ENCODE data around the gene HEPHL1.

DNA sequence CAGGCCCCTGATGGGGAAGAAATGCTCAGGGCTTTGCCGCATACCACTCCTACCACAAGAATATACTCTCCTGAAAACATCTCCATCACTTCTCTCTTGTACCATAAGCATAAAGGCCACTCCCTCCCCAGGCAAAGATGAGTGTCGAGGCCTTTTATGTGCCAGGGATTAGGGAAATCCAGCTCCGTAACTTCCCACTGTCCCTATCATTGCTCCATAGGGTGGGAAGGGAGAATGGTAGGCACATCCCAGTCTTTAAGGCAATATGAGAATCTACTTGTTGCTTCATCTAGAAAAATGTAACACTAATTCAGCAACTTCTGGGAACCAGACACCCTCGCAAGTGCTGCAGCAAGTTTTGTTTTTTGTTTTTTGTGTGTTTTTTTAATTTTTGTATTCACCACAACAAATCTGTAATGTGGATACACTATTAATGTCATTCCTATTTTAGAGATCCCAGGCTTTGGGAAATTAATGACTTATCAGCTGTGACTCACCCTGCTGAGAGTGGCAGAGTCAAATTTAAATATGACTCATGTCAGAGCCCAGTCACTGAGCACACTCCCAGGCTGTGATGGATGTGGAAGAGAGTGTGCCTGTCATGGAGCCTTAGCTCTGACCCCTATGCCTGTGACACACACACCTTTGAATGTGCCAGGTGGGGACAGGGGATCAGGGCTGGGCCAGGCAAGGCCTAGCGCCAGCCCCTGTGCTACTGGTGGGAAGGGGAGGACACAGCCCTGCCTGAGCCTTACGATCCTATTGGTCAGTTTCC is 130.9 kb downstream of the HEPHL1 start:
- no peak for TF ChIP-seq POLR2AphosphoS5 (IDR thresholded peaks at IDR 0.05; ENCODE audit: low read depth)
- TF ChIP-seq, protein P1, sequence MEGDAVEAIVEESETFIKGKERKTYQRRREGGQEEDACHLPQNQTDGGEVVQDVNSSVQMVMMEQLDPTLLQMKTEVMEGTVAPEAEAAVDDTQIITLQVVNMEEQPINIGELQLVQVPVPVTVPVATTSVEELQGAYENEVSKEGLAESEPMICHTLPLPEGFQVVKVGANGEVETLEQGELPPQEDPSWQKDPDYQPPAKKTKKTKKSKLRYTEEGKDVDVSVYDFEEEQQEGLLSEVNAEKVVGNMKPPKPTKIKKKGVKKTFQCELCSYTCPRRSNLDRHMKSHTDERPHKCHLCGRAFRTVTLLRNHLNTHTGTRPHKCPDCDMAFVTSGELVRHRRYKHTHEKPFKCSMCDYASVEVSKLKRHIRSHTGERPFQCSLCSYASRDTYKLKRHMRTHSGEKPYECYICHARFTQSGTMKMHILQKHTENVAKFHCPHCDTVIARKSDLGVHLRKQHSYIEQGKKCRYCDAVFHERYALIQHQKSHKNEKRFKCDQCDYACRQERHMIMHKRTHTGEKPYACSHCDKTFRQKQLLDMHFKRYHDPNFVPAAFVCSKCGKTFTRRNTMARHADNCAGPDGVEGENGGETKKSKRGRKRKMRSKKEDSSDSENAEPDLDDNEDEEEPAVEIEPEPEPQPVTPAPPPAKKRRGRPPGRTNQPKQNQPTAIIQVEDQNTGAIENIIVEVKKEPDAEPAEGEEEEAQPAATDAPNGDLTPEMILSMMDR (IDR thresholded peaks at IDR 0.05; ENCODE audit: insufficient read depth, low read length) = no peak
- TF ChIP-seq, protein P2, sequence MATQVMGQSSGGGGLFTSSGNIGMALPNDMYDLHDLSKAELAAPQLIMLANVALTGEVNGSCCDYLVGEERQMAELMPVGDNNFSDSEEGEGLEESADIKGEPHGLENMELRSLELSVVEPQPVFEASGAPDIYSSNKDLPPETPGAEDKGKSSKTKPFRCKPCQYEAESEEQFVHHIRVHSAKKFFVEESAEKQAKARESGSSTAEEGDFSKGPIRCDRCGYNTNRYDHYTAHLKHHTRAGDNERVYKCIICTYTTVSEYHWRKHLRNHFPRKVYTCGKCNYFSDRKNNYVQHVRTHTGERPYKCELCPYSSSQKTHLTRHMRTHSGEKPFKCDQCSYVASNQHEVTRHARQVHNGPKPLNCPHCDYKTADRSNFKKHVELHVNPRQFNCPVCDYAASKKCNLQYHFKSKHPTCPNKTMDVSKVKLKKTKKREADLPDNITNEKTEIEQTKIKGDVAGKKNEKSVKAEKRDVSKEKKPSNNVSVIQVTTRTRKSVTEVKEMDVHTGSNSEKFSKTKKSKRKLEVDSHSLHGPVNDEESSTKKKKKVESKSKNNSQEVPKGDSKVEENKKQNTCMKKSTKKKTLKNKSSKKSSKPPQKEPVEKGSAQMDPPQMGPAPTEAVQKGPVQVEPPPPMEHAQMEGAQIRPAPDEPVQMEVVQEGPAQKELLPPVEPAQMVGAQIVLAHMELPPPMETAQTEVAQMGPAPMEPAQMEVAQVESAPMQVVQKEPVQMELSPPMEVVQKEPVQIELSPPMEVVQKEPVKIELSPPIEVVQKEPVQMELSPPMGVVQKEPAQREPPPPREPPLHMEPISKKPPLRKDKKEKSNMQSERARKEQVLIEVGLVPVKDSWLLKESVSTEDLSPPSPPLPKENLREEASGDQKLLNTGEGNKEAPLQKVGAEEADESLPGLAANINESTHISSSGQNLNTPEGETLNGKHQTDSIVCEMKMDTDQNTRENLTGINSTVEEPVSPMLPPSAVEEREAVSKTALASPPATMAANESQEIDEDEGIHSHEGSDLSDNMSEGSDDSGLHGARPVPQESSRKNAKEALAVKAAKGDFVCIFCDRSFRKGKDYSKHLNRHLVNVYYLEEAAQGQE (IDR thresholded peaks at IDR 0.05; ENCODE audit: insufficient replicate concordance, low read depth) = no peak
